Inflammatory macrophage (primary cell): ENCODE results near the gene STAT1.
A peak's percentile ranks its signal among the peaks of the same experiment; 100 is the strongest.

ENCODE experiments used
- DNase-seq, 2 donors: peaks; one replicate each; pipeline ENCODE4 v3.0.0-alpha.2; 2020 to 2022

The STAT1 gene

GRCh38 chr2:190953257-190953656, 60.7 kb downstream of the STAT1 start:
- no peak for DNase-seq

DNA sequence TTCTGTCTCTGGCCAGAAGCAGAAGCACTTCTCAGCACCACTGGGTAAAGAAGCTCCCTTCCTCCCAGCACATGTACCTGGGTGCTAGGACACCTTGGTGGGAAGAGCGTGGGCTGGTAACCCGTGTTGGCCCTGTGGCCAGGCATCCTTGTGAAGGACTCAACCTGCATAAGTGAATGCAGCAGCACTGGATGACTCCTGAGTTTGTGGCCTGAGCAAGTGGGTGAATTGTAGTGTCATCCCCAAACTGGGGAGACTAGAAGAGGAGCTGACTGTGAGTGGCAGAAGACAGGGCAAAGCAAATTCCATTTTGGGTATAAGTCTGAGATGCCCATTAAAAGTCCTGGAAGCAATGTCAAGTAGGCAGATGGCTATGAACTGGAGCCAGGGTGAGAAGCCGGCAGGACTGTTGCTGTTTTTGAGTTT, 63.4 kb downstream of the STAT1 start:
- no peak for DNase-seq

- DNase-seq = peak in 1 of 2 donors; percentile 36
Observed at GRCh38 chr2:190948671-190949070, 65.3 kb downstream of the STAT1 start.

- peak; percentile 34 to 63 for DNase-seq
Observed at GRCh38 chr2:190947711-190948251, 66.2 kb downstream of the STAT1 start.

- DNase-seq = no peak
Observed at GRCh38 chr2:190947141-190947540, 66.8 kb downstream of the STAT1 start.

GRCh38 chr2:190943706-190944105, 70.3 kb downstream of the STAT1 start:
- no peak for DNase-seq

- no peak for DNase-seq
Observed at GRCh38 chr2:190942697-190943096, 71.3 kb downstream of the STAT1 start.

DNA sequence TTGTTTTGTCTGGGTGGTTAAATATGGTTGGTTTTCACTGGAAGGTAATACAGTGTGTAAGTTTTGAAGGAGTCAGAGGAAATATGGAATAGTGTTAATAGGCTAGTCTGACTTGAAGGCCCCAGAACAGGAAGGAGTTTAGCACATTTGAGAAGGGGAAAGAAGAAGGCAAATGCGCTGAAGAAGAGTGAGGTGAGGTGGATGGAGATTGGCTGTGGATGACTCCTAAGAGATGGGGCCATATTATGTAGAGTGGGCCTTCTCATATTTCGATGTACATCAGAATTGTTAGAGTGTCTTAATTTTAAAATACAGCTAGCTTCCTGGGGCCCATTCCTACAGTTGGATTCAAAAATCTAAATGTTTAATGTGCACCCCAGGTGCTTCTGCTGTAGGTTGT, 72.4 kb downstream of the STAT1 start:
- no peak for DNase-seq

DNA sequence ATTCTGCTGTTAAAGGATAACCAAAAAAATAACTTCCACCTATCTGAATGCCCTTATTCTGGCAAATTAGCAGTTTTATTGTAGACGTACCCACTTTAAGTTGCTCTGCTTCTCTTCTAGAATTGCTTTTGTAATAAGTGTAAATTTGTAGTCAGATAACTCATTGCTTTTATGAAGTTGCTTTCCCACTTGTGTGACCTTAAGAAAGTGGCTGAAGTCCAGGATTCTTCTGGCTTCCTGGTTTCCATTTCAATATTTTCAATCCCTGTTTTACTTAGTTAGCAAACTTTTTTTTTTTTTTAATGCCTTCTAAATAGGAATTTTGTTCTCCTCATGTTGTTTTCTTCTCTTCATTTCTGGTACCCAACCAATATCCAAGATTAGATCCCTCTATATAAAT, 73.5 kb downstream of the STAT1 start:
- no peak for DNase-seq

DNA sequence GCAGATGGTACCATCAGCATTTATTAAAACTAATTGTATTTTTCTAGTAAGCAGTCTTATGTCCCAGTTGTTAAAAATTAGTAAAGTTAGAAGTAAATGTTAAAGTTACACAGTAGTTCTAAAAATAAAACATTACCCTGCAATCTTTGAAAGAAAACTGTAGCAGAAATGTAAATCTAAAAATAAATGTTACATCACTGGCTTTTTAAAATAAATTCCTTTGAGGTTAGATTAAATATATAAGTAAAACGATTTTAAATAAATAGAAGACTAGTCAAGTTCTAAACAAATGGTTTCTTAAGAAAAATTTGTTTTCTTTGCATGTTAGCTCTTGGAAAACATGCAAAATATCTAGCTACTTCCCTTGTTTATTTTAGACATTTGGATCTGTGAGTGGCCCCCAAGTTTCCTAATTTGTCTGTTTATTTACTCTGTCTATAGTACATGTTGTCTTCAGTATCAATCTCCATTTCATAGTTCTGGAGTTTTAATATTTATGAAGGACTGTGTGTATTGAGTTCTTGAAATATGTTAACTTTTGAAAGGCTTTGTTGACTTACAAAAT, 75.1 kb downstream of the STAT1 start:
- no peak for DNase-seq

DNA sequence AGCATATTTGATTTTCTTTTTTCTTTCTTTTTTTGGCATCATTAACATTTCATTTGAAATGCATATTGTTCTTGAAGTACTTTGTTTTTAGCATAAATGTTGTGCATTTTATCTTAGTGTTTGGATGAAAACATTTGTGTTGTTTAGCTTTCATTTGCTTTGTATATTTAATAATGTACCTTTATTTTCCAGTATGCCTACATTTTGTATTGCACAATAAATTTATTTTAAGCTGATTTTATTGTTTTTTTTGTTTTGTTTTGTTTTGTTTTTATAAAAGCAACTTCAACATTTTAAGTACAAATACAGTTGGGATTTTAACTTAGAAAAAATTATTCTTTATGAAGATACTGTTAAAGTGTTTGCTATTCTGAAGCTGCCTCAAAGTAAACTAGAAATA, 78.9 kb downstream of the STAT1 start:
- DNase-seq = no peak

DNA sequence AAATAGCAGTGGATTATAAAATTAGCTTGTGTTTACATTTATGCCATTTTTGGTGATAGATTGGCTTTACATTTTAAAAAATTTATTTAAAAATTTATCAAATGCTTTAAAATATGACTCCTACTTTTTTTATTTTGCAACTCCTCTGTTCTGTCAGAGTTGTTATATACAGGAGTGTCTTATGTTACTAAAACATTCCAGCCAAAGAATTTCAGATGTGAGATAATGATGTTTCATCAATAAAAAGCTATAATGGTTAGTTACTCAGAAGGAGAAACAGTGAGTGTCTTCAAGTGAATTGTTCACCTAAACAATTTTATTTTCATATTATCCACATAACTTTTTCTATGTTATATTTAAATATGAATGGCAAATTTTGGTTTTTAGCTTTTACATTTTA, 80.6 kb downstream of the STAT1 start:
- no peak for DNase-seq

GRCh38 chr2:190932514-190932913, 81.5 kb downstream of the STAT1 start:
- DNase-seq = no peak

DNA sequence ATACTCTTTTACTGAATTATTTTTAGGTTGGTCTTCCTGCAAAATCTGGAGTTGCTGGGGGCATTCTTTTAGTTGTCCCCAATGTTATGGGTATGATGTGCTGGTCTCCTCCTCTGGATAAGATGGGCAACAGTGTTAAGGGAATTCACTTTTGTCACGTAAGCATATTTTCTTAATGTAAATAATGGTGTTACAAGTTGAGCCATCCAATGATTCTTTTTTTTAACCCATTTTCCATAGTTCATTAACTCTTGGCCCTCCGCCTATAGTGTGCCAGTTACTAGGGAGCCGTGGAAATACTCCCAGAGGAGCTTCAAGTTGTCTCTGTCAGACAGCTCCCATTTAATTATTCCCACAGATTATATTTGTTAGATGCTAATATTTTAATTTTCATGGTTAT, 83.6 kb downstream of the STAT1 start:
- DNase-seq = no peak

GRCh38 chr2:190929919-190930318, 84.1 kb downstream of the STAT1 start:
- peak in 1 of 2 donors; percentile 47 for DNase-seq

GRCh38 chr2:190927301-190927700, 86.7 kb downstream of the STAT1 start:
- DNase-seq = no peak

DNA sequence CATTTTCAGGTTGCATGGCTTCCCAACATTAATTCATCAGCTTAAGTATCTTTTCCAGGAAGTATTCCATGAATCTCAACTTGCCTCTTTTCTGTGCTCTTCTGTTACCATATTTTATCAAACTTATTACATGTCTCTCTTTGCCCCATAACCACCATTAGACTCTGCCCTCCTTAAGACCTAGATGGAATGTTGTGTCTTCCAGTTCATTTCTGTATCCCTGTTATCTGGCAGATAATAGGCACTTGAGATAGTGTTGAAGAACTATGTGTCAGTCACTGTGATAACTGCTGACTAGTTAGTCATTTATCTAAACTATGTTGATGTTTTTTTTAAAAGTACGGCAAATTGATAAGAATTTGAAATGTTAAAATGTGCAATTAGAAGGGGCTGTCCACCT, 91.6 kb downstream of the STAT1 start:
- DNase-seq = no peak

GRCh38 chr2:190920085-190920484, 93.9 kb downstream of the STAT1 start:
- DNase-seq = no peak
